Uterus (tissue), 4 donors: ENCODE measurements around the gene FLVCR2. TPM values are rescaled to one million over a fixed set of nuclear protein-coding genes. Genes with fewer than 3 reads are reported as not detected.

Experiments
- DNase-seq, 2 donors: peaks; one replicate each; pipeline ENCODE4 v3.0.0-alpha.2; 2019 to 2020
- H3K27ac ChIP-seq, 2 donors: fragments of 200-600 bp; sonication (generic); 1 replicate in 1 of 2; 2 replicates in 1 of 2; pipeline ENCODE4 v1.5.1; 2016 to 2018
- H3K27me3 ChIP-seq, 2 donors: fragments of 200-600 bp; sonication (generic); one replicate each; pipeline ENCODE4 v1.5.1; 2018 to 2019; ENCODE audit warnings: control low read depth in 1 of 2
- H3K36me3 ChIP-seq, 2 donors: fragments of 200-600 bp; sonication (generic); one replicate each; pipeline ENCODE4 v1.5.1; 2019; ENCODE audit warnings: control low read depth in 1 of 2
- H3K4me1 ChIP-seq, 2 donors: fragments of 200-600 bp; sonication (generic); one replicate each; pipeline ENCODE4 v1.5.1; 2018 to 2019; ENCODE audit warnings: control low read depth in 1 of 2
- H3K4me3 ChIP-seq, 2 donors: fragments of 200-600 bp; sonication (generic); 1 replicate in 1 of 2; 2 replicates in 1 of 2; pipeline ENCODE4 v1.5.1; 2018 to 2019; ENCODE audit warnings: mild to moderate bottlenecking in 1 of 2
- H3K9me3 ChIP-seq, 2 donors: fragments of 200-600 bp; sonication (generic); one replicate each; pipeline ENCODE4 v1.5.1; 2019; ENCODE audit warnings: control low read depth in 1 of 2
- POLR2A ChIP-seq, 2 donors: fragments of 450-650 bp; IDR thresholded peaks; one replicate each; pipeline ENCODE4 v1.6.1; 2016; ENCODE audit warnings: antibody characterized with exemption in 2 of 2, mild to moderate bottlenecking in 1 of 2, moderate library complexity in 1 of 2
- intact Hi-C: fragments of 100-400 bp; cut with DNase I; formaldehyde crosslinking; loops from one replicate; pipeline ENCODE4 v1.15.1; 2023; ENCODE audit warnings: low total_unique reads
- total RNA-seq, 4 donors: library from RNA; depleted of rRNA in 3 of 4; stranded (reverse); fragments of >200 nt in 3 of 4; gene quantifications; one replicate each; pipeline versions ENCODE4 v1.1.0 to v1.2.4, GENCODE V29; 2014 to 2023
- TF ChIP-seq, protein P1 (sequence below), 4 experiments: fragments of 200-600 bp in 2 of 4; fragments of 450-650 bp in 2 of 4; sonication (generic) in 2 of 4; IDR thresholded peaks; one replicate each; pipeline ENCODE4 v1.5.1; 2016 to 2019; ENCODE audit warnings: antibody characterized with exemption in 4 of 4, mild to moderate bottlenecking in 2 of 4, moderate library complexity in 1 of 4
- donor health status: DM: yes; HTN: yes; CAD: no.

The FLVCR2 gene
- total RNA-seq, 4 donors from 2014 or later = 2.3 to 15.0 (median 3.3) TPM

DNA sequence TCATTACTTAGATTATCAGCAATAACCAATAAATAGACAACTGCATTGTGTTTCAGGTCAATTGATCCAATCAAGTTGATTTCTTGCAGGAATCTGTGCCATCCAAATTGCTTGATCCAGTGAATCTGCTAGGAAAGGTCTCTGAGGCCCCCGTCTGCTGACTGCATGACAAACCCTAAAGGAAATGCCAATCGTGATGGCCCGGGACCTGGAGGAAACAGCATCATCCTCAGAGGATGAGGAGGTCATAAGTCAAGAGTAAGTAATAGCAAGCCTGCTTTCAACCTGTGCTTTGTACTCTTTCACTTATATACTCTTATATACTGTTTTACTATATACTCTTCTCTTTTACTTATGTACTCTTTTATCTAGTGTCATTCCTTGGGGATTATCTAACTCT lies 84.5 kb downstream of the FLVCR2 start:
- TF ChIP-seq, protein P1, sequence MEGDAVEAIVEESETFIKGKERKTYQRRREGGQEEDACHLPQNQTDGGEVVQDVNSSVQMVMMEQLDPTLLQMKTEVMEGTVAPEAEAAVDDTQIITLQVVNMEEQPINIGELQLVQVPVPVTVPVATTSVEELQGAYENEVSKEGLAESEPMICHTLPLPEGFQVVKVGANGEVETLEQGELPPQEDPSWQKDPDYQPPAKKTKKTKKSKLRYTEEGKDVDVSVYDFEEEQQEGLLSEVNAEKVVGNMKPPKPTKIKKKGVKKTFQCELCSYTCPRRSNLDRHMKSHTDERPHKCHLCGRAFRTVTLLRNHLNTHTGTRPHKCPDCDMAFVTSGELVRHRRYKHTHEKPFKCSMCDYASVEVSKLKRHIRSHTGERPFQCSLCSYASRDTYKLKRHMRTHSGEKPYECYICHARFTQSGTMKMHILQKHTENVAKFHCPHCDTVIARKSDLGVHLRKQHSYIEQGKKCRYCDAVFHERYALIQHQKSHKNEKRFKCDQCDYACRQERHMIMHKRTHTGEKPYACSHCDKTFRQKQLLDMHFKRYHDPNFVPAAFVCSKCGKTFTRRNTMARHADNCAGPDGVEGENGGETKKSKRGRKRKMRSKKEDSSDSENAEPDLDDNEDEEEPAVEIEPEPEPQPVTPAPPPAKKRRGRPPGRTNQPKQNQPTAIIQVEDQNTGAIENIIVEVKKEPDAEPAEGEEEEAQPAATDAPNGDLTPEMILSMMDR (IDR thresholded peaks at IDR 0.05) = no peak
- TF ChIP-seq POLR2A (IDR thresholded peaks at IDR 0.05) = no peak
- no peak for DNase-seq
- Histone ChIP-seq H3K27ac (no peak overlapping the region), H3K4me3 (no peak overlapping the region), H3K36me3 (no peaks in the 10 kb centered on the region), H3K4me1 (no peaks in the 10 kb centered on the region), H3K27me3 (no peaks in the 10 kb centered on the region), H3K9me3 (no peaks in the 10 kb centered on the region)
- intact Hi-C loops = no loop called here

DNA sequence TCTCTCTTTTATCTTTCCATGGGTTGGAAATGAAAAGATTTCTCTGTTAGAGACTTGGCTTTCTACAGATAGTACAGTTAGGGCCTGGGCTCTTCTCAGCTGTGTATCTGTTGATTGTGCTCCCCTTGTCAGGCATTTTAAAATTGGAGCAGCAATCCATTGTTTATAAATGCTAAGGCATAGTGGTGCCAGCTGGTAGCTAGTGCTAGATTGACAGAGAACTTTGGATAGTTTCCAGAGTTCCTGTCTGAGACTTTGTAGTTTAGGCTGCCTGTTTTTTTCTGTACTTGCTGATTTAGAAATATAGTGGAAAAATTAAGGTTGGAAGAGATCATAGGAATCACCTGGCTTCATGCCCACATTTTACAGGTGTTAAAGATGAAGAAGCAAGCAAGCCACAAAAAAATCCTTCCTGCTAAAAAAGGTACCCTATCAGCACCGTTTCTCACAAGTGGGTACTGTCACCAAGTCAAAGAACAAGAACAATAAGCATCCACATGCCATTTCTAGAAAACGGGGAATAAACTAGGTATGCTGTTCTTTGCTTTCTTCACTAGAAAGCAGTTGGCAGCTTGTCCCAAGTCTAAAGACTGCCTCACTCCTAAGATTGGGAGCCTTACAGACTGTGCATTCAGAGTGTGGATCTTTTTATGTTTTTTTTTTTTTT lies 88.8 kb downstream of the FLVCR2 start:
- H3K36me3 ChIP-seq = no peaks in the 10 kb centered on the region
- no peaks in the 10 kb centered on the region for H3K9me3 ChIP-seq
- no peak for TF ChIP-seq POLR2A (IDR thresholded peaks at IDR 0.05)
- TF ChIP-seq, protein P1 (IDR thresholded peaks at IDR 0.05) = no peak
- no peak overlapping the region for H3K27ac ChIP-seq
- H3K4me1 ChIP-seq = no peaks in the 10 kb centered on the region
- no peak for DNase-seq
- no peaks in the 10 kb centered on the region for H3K27me3 ChIP-seq
- no peak overlapping the region for H3K4me3 ChIP-seq
- intact Hi-C loops = no loop called here

DNA sequence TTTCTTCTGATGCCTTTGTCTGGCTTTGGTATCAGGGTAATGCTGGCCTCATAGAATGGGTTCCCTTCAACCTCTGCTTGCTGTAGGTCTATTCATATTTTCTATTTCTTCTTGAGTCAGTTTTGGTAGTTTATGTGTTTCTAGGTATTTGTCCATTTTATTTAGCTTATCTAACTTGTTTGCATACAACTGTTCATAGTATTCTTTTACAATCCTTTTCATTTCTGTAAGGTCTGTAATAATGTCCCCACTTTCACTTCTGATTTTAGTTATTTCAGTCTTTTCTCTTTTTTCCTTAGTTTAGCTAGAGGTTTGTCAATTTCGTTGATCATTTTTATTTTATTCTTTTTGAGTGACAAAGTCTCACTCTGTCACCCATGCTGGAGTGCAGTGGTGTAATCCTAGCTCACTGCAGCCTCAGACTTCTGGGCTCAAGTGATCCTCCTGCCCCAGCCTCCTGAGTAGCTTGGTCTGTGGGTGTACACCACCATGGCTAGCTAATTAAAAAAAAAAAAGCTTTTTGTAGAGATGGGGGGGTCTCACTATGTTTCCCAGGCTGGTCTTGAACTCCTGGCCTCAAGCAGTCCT lies 94.3 kb downstream of the FLVCR2 start:
- no peaks in the 10 kb centered on the region for H3K27me3 ChIP-seq
- H3K27ac ChIP-seq = no peak overlapping the region
- H3K9me3 ChIP-seq = no peaks in the 10 kb centered on the region
- no peaks in the 10 kb centered on the region for H3K36me3 ChIP-seq
- no peaks in the 10 kb centered on the region for H3K4me1 ChIP-seq
- intact Hi-C loops = no loop called here
- no peak overlapping the region for H3K4me3 ChIP-seq
- no peak for DNase-seq
- TF ChIP-seq, protein P1 (IDR thresholded peaks at IDR 0.05) = no peak
- no peak for TF ChIP-seq POLR2A (IDR thresholded peaks at IDR 0.05)

DNA sequence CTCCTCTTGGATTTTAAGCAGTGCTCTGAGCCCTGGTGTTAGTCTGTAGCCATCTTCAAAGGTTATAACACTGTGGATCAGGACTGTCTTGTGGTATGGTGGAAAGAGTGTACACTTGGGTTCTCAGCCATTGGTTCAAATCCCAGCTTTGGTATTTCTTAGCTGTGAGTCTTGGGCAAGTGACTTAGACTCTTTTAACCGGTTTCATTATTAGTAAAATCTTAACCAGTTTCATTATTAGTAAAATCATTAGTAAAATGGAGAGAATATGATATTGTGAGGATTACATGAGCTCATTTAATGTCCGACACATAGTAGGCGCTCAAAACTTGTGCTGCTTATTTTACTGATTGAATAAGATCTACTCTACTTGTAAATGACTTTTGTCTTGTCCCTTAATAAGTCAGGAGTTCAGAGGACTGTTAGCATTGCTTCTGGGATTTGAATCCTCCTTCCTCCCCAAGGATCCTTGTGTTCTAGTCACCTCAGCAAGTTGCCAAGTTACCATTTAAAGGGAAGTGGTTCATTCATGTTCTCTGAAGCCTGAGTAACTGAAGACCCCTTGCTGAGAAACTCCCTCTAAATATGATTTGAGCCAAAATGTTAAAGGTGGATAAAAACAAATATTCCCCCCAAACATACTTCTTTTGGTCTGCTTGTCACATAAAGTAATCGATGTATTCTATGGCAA lies 95.1 kb downstream of the FLVCR2 start:
- Histone ChIP-seq H3K4me1 (no peaks in the 10 kb centered on the region), H3K27me3 (no peaks in the 10 kb centered on the region), H3K27ac (no peak overlapping the region), H3K36me3 (no peaks in the 10 kb centered on the region), H3K9me3 (no peaks in the 10 kb centered on the region), H3K4me3 (no peak overlapping the region)
- no peak for DNase-seq
- TF ChIP-seq, protein P1 (IDR thresholded peaks at IDR 0.05) = no peak
- TF ChIP-seq POLR2A (IDR thresholded peaks at IDR 0.05) = no peak
- intact Hi-C loops = no loop called here
